Nephron (organoid): ENCODE results near the gene UBN1.

ENCODE experiments used
- H3K27ac Mint-ChIP-seq, 3 experiments: 2 replicates each; pipeline ENCODE4 v1.8.0; 2020; ENCODE audit warnings: mixed read lengths in 3 of 3, mild to moderate bottlenecking in 2 of 3, moderate library complexity in 1 of 3
- H3K27me3 Mint-ChIP-seq: 2 replicates; pipeline ENCODE4 v1.8.0; 2021; ENCODE audit warnings: low read depth, mild to moderate bottlenecking, moderate library complexity, mixed read lengths
- H3K36me3 Mint-ChIP-seq: 2 replicates; pipeline ENCODE4 v1.8.0; 2020; ENCODE audit warnings: low read depth, mixed read lengths
- H3K4me1 Mint-ChIP-seq: 2 replicates; pipeline ENCODE4 v1.8.0; 2020; ENCODE audit warnings: mixed read lengths
- H3K4me3 Mint-ChIP-seq, 3 experiments: 2 replicates each; pipeline ENCODE4 v1.8.0; 2020; ENCODE audit warnings: mild to moderate bottlenecking in 3 of 3, mixed read lengths in 3 of 3, moderate library complexity in 2 of 3
- H3K9me3 Mint-ChIP-seq: 2 replicates; pipeline ENCODE4 v1.8.0; 2020; ENCODE audit warnings: mixed read lengths
- TF ChIP-seq, protein P1 (sequence below), 3 experiments: fragments of 200-600 bp; sonication (generic); IDR thresholded peaks; one replicate each; pipeline ENCODE4 v1.5.0; 2021; ENCODE audit warnings: antibody characterized with exemption in 3 of 3; ENCODE audit not compliant: unreplicated experiment in 3 of 3

UBN1 gene

DNA sequence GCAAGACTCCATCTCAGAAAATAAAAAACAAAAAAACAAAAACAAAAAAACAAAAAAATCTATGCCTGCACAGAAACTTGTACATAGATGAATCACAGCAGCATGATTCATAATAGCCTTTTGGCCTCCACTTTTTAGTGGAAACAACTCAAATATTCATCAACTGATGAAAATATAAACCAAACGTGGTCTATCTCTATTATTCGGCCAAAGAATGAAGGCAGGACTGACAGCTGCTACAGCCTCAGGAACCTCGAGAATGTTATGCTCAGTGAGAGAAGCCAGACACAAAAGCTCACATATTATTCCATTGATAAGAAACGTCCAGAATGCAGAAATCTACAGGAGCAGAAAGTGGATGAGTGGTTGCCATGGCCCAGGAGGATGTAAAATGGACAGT is 69.8 kb downstream of the UBN1 start:
- Mint-ChIP-seq H3K36me3 (no peaks in the 10 kb centered on the region), H3K9me3 (no peaks in the 10 kb centered on the region), H3K4me1 (no peaks in the 10 kb centered on the region), H3K4me3 (no peak overlapping the region), H3K27me3 (no peaks in the 10 kb centered on the region), H3K27ac (peak overlapping the region in 2 of 3 experiments; percentile 60 to 63)
- TF ChIP-seq, protein P1, sequence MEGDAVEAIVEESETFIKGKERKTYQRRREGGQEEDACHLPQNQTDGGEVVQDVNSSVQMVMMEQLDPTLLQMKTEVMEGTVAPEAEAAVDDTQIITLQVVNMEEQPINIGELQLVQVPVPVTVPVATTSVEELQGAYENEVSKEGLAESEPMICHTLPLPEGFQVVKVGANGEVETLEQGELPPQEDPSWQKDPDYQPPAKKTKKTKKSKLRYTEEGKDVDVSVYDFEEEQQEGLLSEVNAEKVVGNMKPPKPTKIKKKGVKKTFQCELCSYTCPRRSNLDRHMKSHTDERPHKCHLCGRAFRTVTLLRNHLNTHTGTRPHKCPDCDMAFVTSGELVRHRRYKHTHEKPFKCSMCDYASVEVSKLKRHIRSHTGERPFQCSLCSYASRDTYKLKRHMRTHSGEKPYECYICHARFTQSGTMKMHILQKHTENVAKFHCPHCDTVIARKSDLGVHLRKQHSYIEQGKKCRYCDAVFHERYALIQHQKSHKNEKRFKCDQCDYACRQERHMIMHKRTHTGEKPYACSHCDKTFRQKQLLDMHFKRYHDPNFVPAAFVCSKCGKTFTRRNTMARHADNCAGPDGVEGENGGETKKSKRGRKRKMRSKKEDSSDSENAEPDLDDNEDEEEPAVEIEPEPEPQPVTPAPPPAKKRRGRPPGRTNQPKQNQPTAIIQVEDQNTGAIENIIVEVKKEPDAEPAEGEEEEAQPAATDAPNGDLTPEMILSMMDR (IDR thresholded peaks at IDR 0.05; ENCODE audit: unreplicated experiment in 3 of 3): no peak

DNA sequence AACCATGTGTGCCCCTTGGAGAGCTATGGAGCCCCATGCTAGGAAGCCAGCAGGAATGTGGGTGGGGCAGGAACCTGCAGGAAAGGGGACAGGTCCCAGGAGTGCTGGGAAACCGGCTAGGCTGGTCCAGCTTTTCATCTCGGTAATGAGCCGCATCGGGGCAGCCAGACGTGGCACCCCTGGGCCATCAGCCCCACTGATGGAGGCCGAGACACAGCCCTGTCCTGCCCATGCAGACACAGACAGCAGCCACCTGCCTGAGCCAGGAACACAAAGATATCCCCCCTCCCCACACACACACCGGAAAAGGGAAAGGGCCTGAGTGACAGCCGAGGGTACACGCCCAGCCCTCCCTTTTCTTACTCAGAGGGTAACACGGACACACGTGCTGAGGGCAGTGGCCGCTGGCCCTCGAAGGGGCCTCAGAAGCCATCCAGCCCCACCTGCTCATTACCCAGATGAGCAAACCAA is 71.5 kb downstream of the UBN1 start:
- H3K9me3 Mint-ChIP-seq: no peaks in the 10 kb centered on the region
- TF ChIP-seq, protein P1 (IDR thresholded peaks at IDR 0.05; ENCODE audit: unreplicated experiment in 3 of 3): no peak
- H3K27ac Mint-ChIP-seq: peak overlapping the region; percentile 69 to 93 (median 86)
- no peaks in the 10 kb centered on the region for H3K4me1 Mint-ChIP-seq
- no peaks in the 10 kb centered on the region for H3K36me3 Mint-ChIP-seq
- no peak overlapping the region for H3K4me3 Mint-ChIP-seq
- peaks cover 6% of the 10 kb centered on the region for H3K27me3 Mint-ChIP-seq

DNA sequence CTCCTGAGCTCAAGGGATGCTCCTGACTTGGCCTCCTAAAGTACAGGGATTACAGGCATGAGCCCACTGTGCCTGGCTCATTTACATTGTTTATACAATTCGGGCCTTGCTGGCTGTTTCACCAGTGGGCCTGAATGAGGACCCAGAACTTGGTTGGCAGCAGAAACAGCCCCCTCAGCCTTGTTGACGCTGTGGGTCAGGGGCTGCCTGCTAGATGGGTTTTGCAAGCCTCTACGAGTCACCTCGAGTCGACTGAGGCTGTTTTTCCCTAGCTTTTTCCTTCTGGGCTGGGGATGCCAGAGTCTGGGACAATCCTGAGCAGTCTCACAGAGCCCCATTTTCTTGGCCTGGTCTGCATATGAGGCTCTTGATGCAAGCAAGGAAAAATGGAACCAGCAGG is 73.5 kb downstream of the UBN1 start:
- Mint-ChIP-seq H3K4me3 (no peak overlapping the region), H3K27me3 (peaks cover 16% of the 10 kb centered on the region), H3K36me3 (no peaks in the 10 kb centered on the region), H3K4me1 (peaks cover 11% of the 10 kb centered on the region), H3K9me3 (peaks cover 3% of the 10 kb centered on the region), H3K27ac (no peak overlapping the region)
- TF ChIP-seq, protein P1 (IDR thresholded peaks at IDR 0.05; ENCODE audit: unreplicated experiment in 3 of 3): no peak

DNA sequence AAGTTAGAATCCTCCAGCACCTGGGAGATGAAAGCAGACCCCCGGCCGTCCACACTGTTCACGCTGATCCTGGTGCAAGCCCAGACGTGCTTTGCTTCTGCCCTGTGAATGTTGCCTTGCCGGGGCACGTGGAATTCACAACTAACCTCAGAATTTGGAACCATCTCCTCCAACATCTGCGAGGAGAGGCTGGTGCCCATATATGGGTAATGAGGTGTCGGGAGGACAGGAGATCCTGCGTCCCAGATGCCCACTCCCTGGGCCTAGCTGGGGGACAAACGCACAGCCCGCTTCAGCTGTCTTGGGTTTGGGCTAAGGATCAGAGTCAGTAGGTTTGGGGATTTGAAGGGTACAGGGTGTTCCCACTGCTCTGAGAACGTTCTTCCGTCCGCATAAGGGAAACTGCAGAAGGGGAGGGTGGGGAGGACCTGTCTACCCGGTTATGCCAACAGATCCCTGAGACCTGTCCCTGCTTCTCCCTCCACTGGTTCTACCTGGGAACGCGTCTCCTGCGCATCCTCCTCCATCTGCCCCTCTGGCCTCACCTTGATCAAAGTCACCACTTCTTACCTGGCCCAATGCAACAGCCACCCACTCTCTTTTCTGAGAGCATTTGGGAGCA is 75.6 kb downstream of the UBN1 start:
- Mint-ChIP-seq H3K4me3 (no peak overlapping the region), H3K27me3 (peaks cover 16% of the 10 kb centered on the region), H3K4me1 (peaks cover 11% of the 10 kb centered on the region), H3K36me3 (peaks cover 8% of the 10 kb centered on the region), H3K9me3 (peaks cover 17% of the 10 kb centered on the region), H3K27ac (no peak overlapping the region)
- TF ChIP-seq, protein P1 (IDR thresholded peaks at IDR 0.05; ENCODE audit: unreplicated experiment in 3 of 3): no peak

DNA sequence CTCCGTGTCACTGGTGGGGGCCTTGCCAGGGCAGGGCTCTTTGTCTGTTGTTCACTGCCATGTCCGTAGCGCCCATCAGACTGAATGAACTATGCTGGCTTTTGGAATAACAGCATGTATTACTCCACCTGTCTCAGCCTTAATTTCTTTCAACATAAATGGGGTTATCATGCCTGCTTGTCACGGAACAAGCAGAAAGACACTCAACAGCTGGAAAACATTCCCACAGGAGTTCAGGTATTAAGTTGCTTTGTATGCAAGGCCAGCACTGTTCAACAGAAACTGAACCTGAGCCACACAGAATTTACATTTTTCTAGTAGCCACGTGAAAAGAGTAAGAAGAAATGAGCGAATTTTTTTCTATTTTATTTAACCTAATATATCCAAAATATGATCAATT is 76.6 kb downstream of the UBN1 start:
- Mint-ChIP-seq H3K4me1 (peaks cover 11% of the 10 kb centered on the region), H3K4me3 (no peak overlapping the region)

More for the DNA sequence above, 76.6 kb downstream of the UBN1 start:
- peaks cover 8% of the 10 kb centered on the region for H3K36me3 Mint-ChIP-seq
- no peak overlapping the region for H3K27ac Mint-ChIP-seq
- peaks cover 16% of the 10 kb centered on the region for H3K27me3 Mint-ChIP-seq
- peaks cover 17% of the 10 kb centered on the region for H3K9me3 Mint-ChIP-seq
- TF ChIP-seq, protein P1 (IDR thresholded peaks at IDR 0.05; ENCODE audit: unreplicated experiment in 3 of 3): no peak
